Measurements from ENCODE around the gene ADGRD1.

Gene ADGRD1

GRCh38 chr12:131167334-131167733 lies 213.6 kb downstream of the ADGRD1 start:
- H3K4me3 Mint-ChIP-seq, result no peak overlapping the region
- peaks cover 55% of the 10 kb centered on the region for H3K27me3 Mint-ChIP-seq
- no peaks in the 10 kb centered on the region for H3K9me3 Mint-ChIP-seq
- H3K36me3 Mint-ChIP-seq, result no peaks in the 10 kb centered on the region
- H3K27ac Mint-ChIP-seq, result no peak overlapping the region
- H3K4me1 Mint-ChIP-seq, result no peaks in the 10 kb centered on the region
- ATAC-seq, result no peak

- H3K4me3 Mint-ChIP-seq, result no peak overlapping the region
- ATAC-seq, result no peak
Measured at GRCh38 chr12:131171029-131171428, 217.3 kb downstream of the ADGRD1 start.

GRCh38 chr12:131174901-131175300 lies 221.2 kb downstream of the ADGRD1 start:
- Mint-ChIP-seq H3K27ac (no peak overlapping the region), H3K9me3 (peaks cover 20% of the 10 kb centered on the region), H3K36me3 (peaks cover 8% of the 10 kb centered on the region), H3K4me3 (no peak overlapping the region), H3K27me3 (peaks cover 27% of the 10 kb centered on the region), H3K4me1 (no peaks in the 10 kb centered on the region)
- no peak for ATAC-seq

More at GRCh38 chr12:131171029-131171428, 217.3 kb downstream of the ADGRD1 start:
- H3K27me3 Mint-ChIP-seq, result peaks cover 51% of the 10 kb centered on the region
- H3K27ac Mint-ChIP-seq, result no peak overlapping the region
- peaks cover 14% of the 10 kb centered on the region for H3K9me3 Mint-ChIP-seq
- H3K36me3 Mint-ChIP-seq, result peaks cover 8% of the 10 kb centered on the region
- no peaks in the 10 kb centered on the region for H3K4me1 Mint-ChIP-seq

- H3K36me3 Mint-ChIP-seq, result peaks cover 8% of the 10 kb centered on the region
- ATAC-seq, result no peak
- no peak overlapping the region for H3K27ac Mint-ChIP-seq
- no peaks in the 10 kb centered on the region for H3K4me1 Mint-ChIP-seq
- H3K4me3 Mint-ChIP-seq, result no peak overlapping the region
- peaks cover 38% of the 10 kb centered on the region for H3K27me3 Mint-ChIP-seq
- H3K9me3 Mint-ChIP-seq, result peaks cover 22% of the 10 kb centered on the region
Measured at GRCh38 chr12:131176266-131176665, 222.6 kb downstream of the ADGRD1 start.

- peaks cover 40% of the 10 kb centered on the region for H3K27me3 Mint-ChIP-seq
- peaks cover 22% of the 10 kb centered on the region for H3K9me3 Mint-ChIP-seq
- ATAC-seq, result no peak
- no peak overlapping the region for H3K4me3 Mint-ChIP-seq
- H3K4me1 Mint-ChIP-seq, result no peaks in the 10 kb centered on the region
- H3K36me3 Mint-ChIP-seq, result peaks cover 8% of the 10 kb centered on the region
- H3K27ac Mint-ChIP-seq, result no peak overlapping the region
Measured at GRCh38 chr12:131176926-131177325, 223.2 kb downstream of the ADGRD1 start.

GRCh38 chr12:131177599-131177998 lies 223.9 kb downstream of the ADGRD1 start:
- no peak overlapping the region for H3K27ac Mint-ChIP-seq
- peaks cover 22% of the 10 kb centered on the region for H3K9me3 Mint-ChIP-seq
- H3K36me3 Mint-ChIP-seq, result peaks cover 8% of the 10 kb centered on the region
- H3K4me3 Mint-ChIP-seq, result no peak overlapping the region
- H3K4me1 Mint-ChIP-seq, result no peaks in the 10 kb centered on the region
- ATAC-seq, result no peak
- H3K27me3 Mint-ChIP-seq, result peaks cover 40% of the 10 kb centered on the region

GRCh38 chr12:131187602-131188001 lies 233.9 kb downstream of the ADGRD1 start:
- ATAC-seq, result no peak
- no peaks in the 10 kb centered on the region for H3K36me3 Mint-ChIP-seq
- peaks cover 14% of the 10 kb centered on the region for H3K27me3 Mint-ChIP-seq

GRCh38 chr12:131188131-131189050 lies 234.7 kb downstream of the ADGRD1 start:
- no peaks in the 10 kb centered on the region for H3K4me1 Mint-ChIP-seq
- H3K9me3 Mint-ChIP-seq, result peaks cover 15% of the 10 kb centered on the region
- H3K36me3 Mint-ChIP-seq, result no peaks in the 10 kb centered on the region
- no peak overlapping the region for H3K27ac Mint-ChIP-seq
- ATAC-seq, result no peak
- H3K4me3 Mint-ChIP-seq, result no peak overlapping the region
- H3K27me3 Mint-ChIP-seq, result peaks cover 22% of the 10 kb centered on the region

More at GRCh38 chr12:131187602-131188001, 233.9 kb downstream of the ADGRD1 start:
- Mint-ChIP-seq H3K4me3 (no peak overlapping the region), H3K4me1 (no peaks in the 10 kb centered on the region), H3K9me3 (peaks cover 16% of the 10 kb centered on the region), H3K27ac (no peak overlapping the region)

- Mint-ChIP-seq H3K9me3 (peaks cover 7% of the 10 kb centered on the region), H3K27ac (no peak overlapping the region), H3K4me3 (no peak overlapping the region), H3K36me3 (no peaks in the 10 kb centered on the region), H3K27me3 (peaks cover 27% of the 10 kb centered on the region), H3K4me1 (no peaks in the 10 kb centered on the region)
- ATAC-seq, result no peak
Measured at GRCh38 chr12:131189781-131190180, 236.1 kb downstream of the ADGRD1 start.

GRCh38 chr12:131190965-131191364 lies 237.3 kb downstream of the ADGRD1 start:
- Mint-ChIP-seq H3K27me3 (peaks cover 18% of the 10 kb centered on the region), H3K27ac (no peak overlapping the region), H3K36me3 (no peaks in the 10 kb centered on the region), H3K4me3 (no peak overlapping the region), H3K9me3 (peaks cover 2% of the 10 kb centered on the region), H3K4me1 (no peaks in the 10 kb centered on the region)
- no peak for ATAC-seq
